Neural cell (in vitro differentiated cells): ENCODE results near the gene BHLHE23. TPM values are rescaled to one million over a fixed set of nuclear protein-coding genes. Genes with fewer than 3 reads are reported as not detected.

Experiments
- H2AFZ ChIP-seq: fragments of 200-600, 300-800 bp; sonication (generic), shearing (Covaris generic); 2 replicates; pipeline ENCODE4 v1.6.0; 2014; ENCODE audit warnings: low read depth, mild to moderate bottlenecking, antibody characterized with exemption, low read length, moderate library complexity
- H3F3A ChIP-seq: fragments of 200-600 bp; shearing (Covaris generic); 2 replicates; pipeline ENCODE4 v1.6.1; 2016; ENCODE audit warnings: mild to moderate bottlenecking, moderate library complexity, mixed read lengths, antibody characterized with exemption, low read length; ENCODE audit not compliant: insufficient read depth, poor library complexity, severe bottlenecking
- H3K27ac ChIP-seq: fragments of 200-600, 300-800 bp; sonication (generic), shearing (Covaris generic); 2 replicates; pipeline ENCODE4 v1.5.1; 2014; ENCODE audit warnings: mild to moderate bottlenecking, low read length, moderate library complexity
- H3K27me3 ChIP-seq: fragments of 300-800, 200-600 bp; sonication (generic), shearing (Covaris generic); 2 replicates; pipeline ENCODE4 v1.6.0; 2014; ENCODE audit warnings: mild to moderate bottlenecking, low read depth, low read length, moderate library complexity; ENCODE audit not compliant: insufficient read depth
- H3K36me3 ChIP-seq: fragments of 300-800, 200-600 bp; sonication (generic), shearing (Covaris generic); 2 replicates; pipeline ENCODE4 v1.5.1; 2014; ENCODE audit warnings: mild to moderate bottlenecking, antibody characterized with exemption, low read length, moderate library complexity; ENCODE audit not compliant: insufficient read depth
- H3K4me2 ChIP-seq: fragments of 300-800, 200-600 bp; sonication (generic), shearing (Covaris generic); 2 replicates; pipeline ENCODE4 v1.6.0; 2014; ENCODE audit warnings: mild to moderate bottlenecking, low read length
- H3K4me3 ChIP-seq: fragments of 300-800, 200-600 bp; sonication (generic), shearing (Covaris generic); 2 replicates; pipeline ENCODE4 v1.5.1; 2014; ENCODE audit warnings: mild to moderate bottlenecking, low read length, moderate library complexity
- H3K79me2 ChIP-seq: fragments of 200-600 bp; shearing (Covaris generic); replicated peaks from 2 replicates; pipeline ENCODE4 v1.6.0; 2014; ENCODE audit warnings: mild to moderate bottlenecking, low read length, moderate library complexity; ENCODE audit not compliant: insufficient read depth
- H3K9ac ChIP-seq: fragments of 300-800, 200-600 bp; sonication (generic), shearing (Covaris generic); 2 replicates; pipeline ENCODE4 v1.6.1; 2016; ENCODE audit warnings: mild to moderate bottlenecking, low read length, mixed read lengths
- H3K9me2 ChIP-seq: fragments of 200-600 bp; shearing (Covaris generic); 2 replicates; pipeline ENCODE4 v1.6.1; 2016; ENCODE audit warnings: mild to moderate bottlenecking, low read length, mixed read lengths; ENCODE audit not compliant: insufficient read depth
- H3K9me3 ChIP-seq: fragments of 200-600, 300-800 bp; sonication (generic), shearing (Covaris generic); 2 replicates; pipeline ENCODE4 v1.6.1; 2016; ENCODE audit warnings: mild to moderate bottlenecking, mixed run types, low read length, moderate library complexity, mixed read lengths
- H4K20me1 ChIP-seq: fragments of 200-600 bp; shearing (Covaris generic); 2 replicates; pipeline ENCODE4 v1.6.1; 2016; ENCODE audit warnings: mild to moderate bottlenecking, mixed run types; ENCODE audit not compliant: insufficient read depth
- CTCF ChIP-seq: fragments of 450-650 bp; IDR thresholded peaks from 2 replicates; pipeline ENCODE4 v1.5.1; 2014; ENCODE audit warnings: antibody characterized with exemption, mild to moderate bottlenecking, moderate library complexity; ENCODE audit not compliant: poor library complexity, severe bottlenecking
- EP300 ChIP-seq: fragments of 450-650 bp; conservative IDR thresholded peaks from 2 replicates; pipeline ENCODE4 v1.6.1; 2014; ENCODE audit warnings: antibody characterized with exemption, mild to moderate bottlenecking, moderate library complexity; ENCODE audit not compliant: poor library complexity, severe bottlenecking
- EZH2 ChIP-seq: fragments of 200-600, 300-800 bp; shearing (Covaris generic), sonication (generic); IDR thresholded peaks from 2 replicates; pipeline ENCODE4 v1.6.1; 2014; ENCODE audit warnings: antibody characterized with exemption, low read length, borderline replicate concordance, mild to moderate bottlenecking; ENCODE audit not compliant: insufficient read depth, poor library complexity, severe bottlenecking
- MXI1 ChIP-seq: fragments of 450-650 bp; conservative IDR thresholded peaks from 2 replicates; pipeline ENCODE4 v1.6.1; 2014; ENCODE audit warnings: antibody characterized with exemption, mild to moderate bottlenecking; ENCODE audit not compliant: poor library complexity, severe bottlenecking
- POLR2AphosphoS5 ChIP-seq: IDR thresholded peaks from 2 replicates; pipeline ENCODE4 v1.6.1; 2012
- RAD21 ChIP-seq: fragments of 450-650 bp; conservative IDR thresholded peaks from 2 replicates; pipeline ENCODE4 v1.6.1; 2014; ENCODE audit warnings: antibody characterized with exemption, mild to moderate bottlenecking, moderate library complexity
- SMC3 ChIP-seq: fragments of 450-650 bp; conservative IDR thresholded peaks from 2 replicates; pipeline ENCODE4 v1.6.1; 2014; ENCODE audit warnings: antibody characterized with exemption, mild to moderate bottlenecking, moderate library complexity; ENCODE audit not compliant: poor library complexity
- TAF1 ChIP-seq: IDR thresholded peaks from 2 replicates; pipeline ENCODE4 v1.6.1; 2012; ENCODE audit warnings: low read depth
- polyA plus RNA-seq: library from polyadenylated mRNA; depleted of rRNA; stranded (reverse); fragments of >200 nt; gene quantifications from 2 replicates; pipeline ENCODE4 v1.2.3, GENCODE V29; 2014
- TF ChIP-seq, protein P1 (sequence below): IDR thresholded peaks from 2 replicates; pipeline ENCODE4 v1.6.1; 2012; ENCODE audit warnings: borderline replicate concordance

The BHLHE23 gene
- polyA plus RNA-seq, 1 donor from 2014 or later: not detected

GRCh38 chr20:62957136-62958117 lies 49.3 kb downstream of the BHLHE23 start (continued):
- TF ChIP-seq SMC3: no peak
- TF ChIP-seq POLR2AphosphoS5: no peak

GRCh38 chr20:62956387-62957135 lies 50.2 kb downstream of the BHLHE23 start:
- H3K9me3 ChIP-seq: no peaks in the 10 kb centered on the region
- no peak overlapping the region for H2AFZ ChIP-seq
- H3K79me2 ChIP-seq: no peaks in the 10 kb centered on the region
- TF ChIP-seq SMC3 (no peak), EZH2 (no peak), RAD21 (no peak), MXI1 (no peak), CTCF (no peak), POLR2AphosphoS5 (no peak), TAF1 (no peak), EP300 (no peak)
- TF ChIP-seq, protein P1, sequence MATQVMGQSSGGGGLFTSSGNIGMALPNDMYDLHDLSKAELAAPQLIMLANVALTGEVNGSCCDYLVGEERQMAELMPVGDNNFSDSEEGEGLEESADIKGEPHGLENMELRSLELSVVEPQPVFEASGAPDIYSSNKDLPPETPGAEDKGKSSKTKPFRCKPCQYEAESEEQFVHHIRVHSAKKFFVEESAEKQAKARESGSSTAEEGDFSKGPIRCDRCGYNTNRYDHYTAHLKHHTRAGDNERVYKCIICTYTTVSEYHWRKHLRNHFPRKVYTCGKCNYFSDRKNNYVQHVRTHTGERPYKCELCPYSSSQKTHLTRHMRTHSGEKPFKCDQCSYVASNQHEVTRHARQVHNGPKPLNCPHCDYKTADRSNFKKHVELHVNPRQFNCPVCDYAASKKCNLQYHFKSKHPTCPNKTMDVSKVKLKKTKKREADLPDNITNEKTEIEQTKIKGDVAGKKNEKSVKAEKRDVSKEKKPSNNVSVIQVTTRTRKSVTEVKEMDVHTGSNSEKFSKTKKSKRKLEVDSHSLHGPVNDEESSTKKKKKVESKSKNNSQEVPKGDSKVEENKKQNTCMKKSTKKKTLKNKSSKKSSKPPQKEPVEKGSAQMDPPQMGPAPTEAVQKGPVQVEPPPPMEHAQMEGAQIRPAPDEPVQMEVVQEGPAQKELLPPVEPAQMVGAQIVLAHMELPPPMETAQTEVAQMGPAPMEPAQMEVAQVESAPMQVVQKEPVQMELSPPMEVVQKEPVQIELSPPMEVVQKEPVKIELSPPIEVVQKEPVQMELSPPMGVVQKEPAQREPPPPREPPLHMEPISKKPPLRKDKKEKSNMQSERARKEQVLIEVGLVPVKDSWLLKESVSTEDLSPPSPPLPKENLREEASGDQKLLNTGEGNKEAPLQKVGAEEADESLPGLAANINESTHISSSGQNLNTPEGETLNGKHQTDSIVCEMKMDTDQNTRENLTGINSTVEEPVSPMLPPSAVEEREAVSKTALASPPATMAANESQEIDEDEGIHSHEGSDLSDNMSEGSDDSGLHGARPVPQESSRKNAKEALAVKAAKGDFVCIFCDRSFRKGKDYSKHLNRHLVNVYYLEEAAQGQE: no peak
- no peak overlapping the region for H3K4me3 ChIP-seq
- no peaks in the 10 kb centered on the region for H3K9me2 ChIP-seq
- H3K27ac ChIP-seq: no peak overlapping the region
- no peaks in the 10 kb centered on the region for H3K27me3 ChIP-seq
- no peaks in the 10 kb centered on the region for H4K20me1 ChIP-seq
- no peaks in the 10 kb centered on the region for H3F3A ChIP-seq
- H3K9ac ChIP-seq: no peak overlapping the region
- no peaks in the 10 kb centered on the region for H3K36me3 ChIP-seq
- no peak overlapping the region for H3K4me2 ChIP-seq

Other genes starting within 250 kb of the BHLHE23 start
- 20.1 and 24.1 TPM in 2 replicates for gene MRGBP, start 210.5 kb downstream of the BHLHE23 start, polyA plus RNA-seq
- 15.6 and 23.3 TPM in 2 replicates for gene OGFR, start 202.1 kb downstream of the BHLHE23 start, polyA plus RNA-seq
- gene COL9A3, start 189.9 kb downstream of the BHLHE23 start, polyA plus RNA-seq: 1.0 and 3.1 TPM in 2 replicates
- gene TCFL5, start 145.1 kb downstream of the BHLHE23 start, polyA plus RNA-seq: 9.1 and 9.8 TPM in 2 replicates
- 40.9 and 42.8 TPM in 2 replicates for gene DIDO1, start 80.5 kb downstream of the BHLHE23 start, polyA plus RNA-seq
- 54.8 and 56.4 TPM in 2 replicates for gene GID8, start 68.8 kb downstream of the BHLHE23 start, polyA plus RNA-seq
- not detected in 2 replicates for gene SLC17A9, start 54.3 kb downstream of the BHLHE23 start, polyA plus RNA-seq
- gene YTHDF1, start 209.2 kb upstream of the BHLHE23 start, polyA plus RNA-seq: 36.9 and 38.2 TPM in 2 replicates
- gene BIRC7, start 228.9 kb upstream of the BHLHE23 start, polyA plus RNA-seq: not detected in 2 replicates
- gene NKAIN4, start 247.5 kb upstream of the BHLHE23 start, polyA plus RNA-seq: 11.2 and 18.7 TPM in 2 replicates